GM21526 (cell line): ENCODE results near the gene CEACAM18.
"Not testable (repeated sequence)": the region's sequence is repeated elsewhere in the genome, so short reads cannot be mapped to it uniquely, and the experiment has no call there.

Source experiments
- ATAC-seq: cut with Tn5 transposase; IDR thresholded peaks from one replicate; pipeline ENCODE4 v1.9.1; 2021; ENCODE audit warnings: moderate library complexity; ENCODE audit not compliant: unreplicated experiment, low FRiP score

The CEACAM18 gene

DNA sequence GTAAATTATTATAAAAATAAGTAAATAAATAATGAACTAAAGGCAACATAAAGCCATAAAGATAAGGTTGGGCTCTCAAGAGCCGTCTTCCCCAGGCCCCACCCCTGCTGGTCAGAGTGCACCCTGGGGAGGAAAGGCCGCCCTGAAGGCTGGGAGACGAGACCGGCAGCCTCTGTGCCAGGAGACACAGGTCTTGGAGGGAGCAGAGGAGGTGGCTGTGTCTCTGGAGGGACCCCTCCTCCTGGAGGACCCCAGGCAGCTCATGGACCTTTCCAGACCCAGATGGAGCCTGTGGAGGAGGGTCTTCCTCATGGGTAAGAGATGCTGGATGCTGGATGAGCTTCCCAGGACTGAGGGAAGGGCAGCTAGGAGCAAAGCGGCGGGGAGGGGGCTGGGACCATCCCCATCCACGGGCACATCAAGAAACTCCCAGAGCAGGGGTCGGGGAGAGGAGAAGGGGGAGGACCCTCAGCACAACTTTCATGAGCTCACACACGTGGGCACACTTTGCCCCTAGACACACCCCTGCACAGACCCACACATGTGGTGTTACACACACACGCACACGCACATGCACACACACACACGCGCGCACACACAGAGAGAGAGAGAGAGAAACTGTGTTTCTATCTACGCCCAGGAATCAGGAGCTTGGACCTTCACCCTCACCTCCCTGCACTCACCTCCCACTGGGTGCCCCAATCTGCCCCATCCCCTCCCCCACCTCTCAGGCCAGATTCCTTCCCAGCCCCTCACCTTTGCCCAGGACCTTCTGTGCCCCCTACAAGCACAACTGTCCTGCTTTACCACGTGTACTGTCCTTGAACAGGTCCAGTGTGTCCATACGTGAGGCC lies at the start of gene CEACAM18:
Gene CEACAM18 (plus strand): TSS at position 159 of the 854 bp plus-strand sequence.
- ATAC-seq = no peak

DNA sequence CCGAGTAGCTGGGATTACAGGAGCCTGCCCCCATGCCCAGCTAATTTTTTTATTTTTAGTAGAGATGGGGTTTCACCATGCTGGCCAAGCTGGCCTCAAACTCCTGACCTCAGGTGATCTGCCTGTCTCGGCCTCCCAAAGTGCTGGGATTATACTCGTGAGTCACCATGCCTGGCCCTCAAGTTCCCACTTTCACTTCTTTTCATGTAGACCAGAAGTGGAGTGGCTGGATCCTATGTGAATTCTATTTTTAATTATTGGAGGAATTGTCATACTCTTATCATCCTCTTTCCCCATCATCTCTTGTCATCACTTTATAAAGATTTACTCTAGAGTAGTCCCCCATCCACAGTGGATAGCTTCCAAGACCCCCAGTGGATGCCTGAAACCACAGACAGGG lies 48.1 kb upstream of the CEACAM18 start:
- no peak for ATAC-seq

DNA sequence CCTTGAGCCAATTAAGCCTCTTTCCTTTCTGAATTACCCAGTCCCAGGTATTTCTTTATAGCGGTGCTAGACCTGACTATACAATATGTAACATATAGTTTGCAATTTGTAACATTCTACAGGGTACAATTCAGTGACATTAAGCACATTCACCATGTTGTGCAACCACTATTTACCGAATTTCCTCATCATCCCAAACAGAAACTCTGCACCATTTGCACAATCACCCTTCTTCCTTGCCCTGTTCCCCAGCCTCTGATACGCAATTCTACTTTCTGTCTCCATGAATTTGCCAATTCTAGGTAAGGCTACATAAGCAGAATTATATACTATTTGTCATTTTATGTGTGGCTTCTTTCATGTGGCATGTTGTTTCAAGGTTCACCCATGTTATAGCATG lies 47.2 kb upstream of the CEACAM18 start:
- no peak for ATAC-seq

DNA sequence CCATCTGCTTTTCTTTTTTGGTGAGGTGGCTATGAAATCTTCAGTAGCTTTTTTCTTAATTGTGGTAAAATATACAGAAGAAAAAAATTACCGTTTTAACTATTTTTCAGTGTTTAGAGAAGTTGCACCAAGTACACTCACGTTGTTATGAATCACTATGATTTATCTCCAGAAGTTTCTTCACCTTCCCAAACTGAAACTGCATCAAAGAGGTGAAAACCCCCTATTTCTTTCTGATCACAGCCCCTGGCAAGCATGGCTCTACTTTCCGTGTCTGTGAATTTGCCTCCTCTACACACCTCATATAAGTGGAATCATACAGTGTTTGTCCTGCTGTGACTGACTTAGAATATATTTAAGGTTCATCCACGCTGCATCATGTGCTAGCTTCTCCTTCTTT lies 45.3 kb upstream of the CEACAM18 start:
- ATAC-seq = no peak

DNA sequence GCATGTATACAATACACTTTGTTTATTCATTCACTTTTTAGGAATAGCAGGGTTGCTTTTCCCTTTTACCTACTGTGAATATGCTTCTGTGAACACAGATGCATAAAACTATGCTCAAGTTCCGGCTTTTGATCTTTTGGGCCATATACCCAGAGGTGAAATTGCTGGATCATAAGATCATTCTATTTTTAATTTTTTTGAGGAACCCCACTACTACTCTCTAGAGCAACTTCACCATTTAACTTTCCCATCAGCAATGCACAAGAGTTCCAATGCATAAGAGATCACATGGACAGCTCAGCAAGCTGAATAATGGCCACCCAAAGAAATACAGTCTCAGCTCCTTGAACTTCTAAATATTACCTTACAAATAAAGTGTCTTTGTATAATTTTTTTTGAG lies 43.9 kb upstream of the CEACAM18 start:
- no peak for ATAC-seq

DNA sequence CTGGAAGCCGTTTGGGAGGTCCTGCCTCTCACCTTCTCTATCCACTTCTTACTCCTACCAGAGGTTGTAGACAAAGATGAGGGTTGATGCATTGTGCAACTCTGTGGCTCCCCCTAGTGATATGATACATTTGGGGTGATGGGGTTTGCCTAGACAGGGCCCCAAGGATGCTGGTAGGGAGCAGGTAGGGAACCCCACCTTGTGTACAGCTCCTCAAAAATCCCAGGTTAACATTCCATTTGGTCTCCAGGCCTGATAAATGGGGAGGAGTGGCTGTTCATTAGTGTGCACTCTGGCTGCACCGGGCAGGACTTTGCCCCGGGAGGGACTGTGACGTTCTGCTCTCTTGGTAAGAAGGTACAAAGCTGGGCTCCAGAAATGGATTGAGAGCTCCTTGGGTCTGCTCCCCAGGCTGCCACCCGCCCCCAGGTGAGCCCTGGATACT lies 39.3 kb upstream of the CEACAM18 start:
- ATAC-seq = no peak

DNA sequence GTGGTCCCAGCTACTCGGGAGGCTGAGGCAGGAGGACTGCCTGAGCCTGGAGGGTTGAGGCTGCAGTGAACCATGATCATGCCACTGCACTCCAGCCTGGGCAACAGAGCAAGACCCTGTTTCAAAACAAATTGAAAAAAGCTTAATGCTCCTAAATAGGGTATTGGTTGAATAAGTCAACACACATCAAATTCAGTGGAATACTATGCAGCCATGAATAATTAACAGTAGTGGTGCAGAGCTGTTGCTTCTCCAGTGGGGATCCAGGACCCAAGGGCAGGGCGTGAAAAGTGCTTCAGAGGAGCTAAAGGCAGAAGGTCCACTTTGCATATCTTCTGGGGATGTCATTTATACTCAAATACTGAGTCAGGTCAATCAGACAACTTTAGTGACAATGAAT lies 38.3 kb upstream of the CEACAM18 start:
- no peak for ATAC-seq

DNA sequence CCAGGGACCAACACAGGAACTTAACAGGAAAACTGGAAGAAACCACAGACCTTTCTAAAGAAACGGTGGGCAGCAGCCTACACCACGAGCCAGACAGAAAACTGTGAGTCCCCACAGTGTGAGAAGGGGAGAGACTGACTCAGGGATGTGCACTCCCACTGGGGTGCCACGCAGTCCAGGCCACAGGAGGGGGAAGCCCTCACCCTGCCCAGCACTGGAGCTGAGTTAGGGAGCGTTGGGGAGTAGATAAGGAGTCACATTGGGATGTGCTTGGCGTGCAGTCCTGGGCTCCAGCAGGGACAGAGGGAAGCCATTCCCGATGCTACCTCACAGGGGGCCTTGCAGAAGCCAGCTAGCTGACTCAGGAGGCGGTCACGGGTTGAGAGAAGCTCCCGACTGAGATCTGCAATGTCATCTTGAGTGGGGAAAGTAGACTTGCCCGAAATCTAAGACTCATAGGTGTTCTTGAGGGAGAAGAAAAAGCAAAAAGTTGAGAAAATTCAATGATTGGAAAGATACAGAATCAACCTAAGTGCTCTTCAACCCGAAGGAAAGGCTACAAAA lies 37.4 kb upstream of the CEACAM18 start:
- no peak for ATAC-seq

DNA sequence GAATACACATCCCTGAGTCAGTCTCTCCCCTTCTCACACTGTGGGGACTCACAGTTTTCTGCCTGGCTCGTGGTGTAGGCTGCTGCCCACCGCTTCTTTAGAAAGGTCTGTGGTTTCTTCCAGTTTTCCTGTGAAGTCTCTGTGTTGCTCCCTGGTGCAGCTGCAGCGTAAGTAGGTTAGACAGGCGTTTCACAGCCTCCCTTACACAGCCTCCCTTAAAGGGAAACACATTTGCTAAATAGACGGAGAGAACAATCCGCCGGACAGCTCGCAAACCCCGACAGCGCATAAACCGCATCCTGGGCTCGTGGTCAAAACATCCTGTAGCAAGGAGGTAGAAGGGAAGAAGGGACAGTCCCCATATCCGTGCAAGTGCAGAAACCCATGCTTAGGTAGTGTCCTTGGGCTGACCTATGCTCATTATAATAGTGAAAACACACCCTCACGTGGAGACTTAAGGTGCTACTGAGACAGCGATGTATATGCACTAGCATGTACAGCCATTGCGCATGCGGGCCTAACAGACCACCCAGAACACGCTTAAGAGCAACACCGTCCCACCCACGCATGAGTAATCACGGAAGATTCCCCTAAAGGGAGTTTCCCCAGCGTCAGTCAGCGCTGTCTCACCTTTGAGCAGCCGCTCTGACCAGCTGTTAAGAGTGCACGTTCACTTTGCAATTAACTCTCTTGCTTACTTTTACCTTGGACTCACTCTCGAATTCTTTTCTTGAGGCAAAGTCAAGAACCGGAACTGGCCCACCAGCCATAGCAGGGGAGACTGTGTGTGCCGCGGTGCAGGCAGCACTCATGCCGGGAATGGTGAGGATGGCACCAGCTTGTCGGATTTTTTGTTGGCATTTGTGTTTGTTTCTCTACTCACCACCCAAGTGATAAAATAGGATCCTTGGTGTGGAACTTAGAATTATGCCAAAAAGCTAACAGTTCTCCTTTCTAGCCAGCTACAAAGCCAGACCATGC lies 36.6 kb upstream of the CEACAM18 start:
- peak; percentile 89 for ATAC-seq

DNA sequence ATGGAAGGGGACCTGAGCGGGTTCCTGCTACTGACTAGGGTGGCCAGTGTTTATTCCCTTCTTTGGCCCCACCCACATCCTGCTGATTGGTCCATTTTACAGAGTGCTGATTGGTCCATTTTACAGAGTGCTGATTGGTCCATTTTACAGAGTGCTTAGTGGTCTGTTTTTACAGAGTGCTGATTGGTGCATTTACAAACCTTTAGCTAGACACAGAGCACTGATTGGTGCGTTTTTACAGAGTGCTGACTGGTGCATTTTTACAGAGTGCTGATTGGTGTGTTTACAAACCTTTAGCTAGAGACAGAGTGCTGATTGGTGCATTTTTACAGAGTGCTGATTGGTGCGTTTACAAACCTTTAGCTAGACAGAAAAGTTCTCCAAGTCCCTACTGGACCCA lies 30.8 kb upstream of the CEACAM18 start:
- not testable (repeated sequence) for ATAC-seq

DNA sequence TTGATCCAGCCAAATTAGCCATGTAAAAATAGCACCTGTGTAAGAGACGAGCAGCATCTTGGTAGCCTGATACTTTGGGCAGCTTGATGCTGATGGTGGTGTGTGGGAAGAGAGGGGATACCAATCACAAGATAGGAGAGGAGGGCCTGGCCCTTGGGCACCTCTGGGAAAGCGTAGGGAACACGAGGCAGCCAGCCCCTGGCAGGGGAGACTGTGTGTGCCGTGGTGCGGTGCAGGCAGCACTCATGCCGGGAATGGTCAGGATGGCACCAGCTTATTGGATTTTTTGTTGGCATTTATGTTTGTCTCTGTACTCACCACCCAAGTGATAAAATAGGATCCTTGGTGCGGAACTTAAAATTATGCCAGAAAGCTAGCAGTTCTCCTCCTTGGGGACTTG lies 30.3 kb upstream of the CEACAM18 start:
- no peak for ATAC-seq

DNA sequence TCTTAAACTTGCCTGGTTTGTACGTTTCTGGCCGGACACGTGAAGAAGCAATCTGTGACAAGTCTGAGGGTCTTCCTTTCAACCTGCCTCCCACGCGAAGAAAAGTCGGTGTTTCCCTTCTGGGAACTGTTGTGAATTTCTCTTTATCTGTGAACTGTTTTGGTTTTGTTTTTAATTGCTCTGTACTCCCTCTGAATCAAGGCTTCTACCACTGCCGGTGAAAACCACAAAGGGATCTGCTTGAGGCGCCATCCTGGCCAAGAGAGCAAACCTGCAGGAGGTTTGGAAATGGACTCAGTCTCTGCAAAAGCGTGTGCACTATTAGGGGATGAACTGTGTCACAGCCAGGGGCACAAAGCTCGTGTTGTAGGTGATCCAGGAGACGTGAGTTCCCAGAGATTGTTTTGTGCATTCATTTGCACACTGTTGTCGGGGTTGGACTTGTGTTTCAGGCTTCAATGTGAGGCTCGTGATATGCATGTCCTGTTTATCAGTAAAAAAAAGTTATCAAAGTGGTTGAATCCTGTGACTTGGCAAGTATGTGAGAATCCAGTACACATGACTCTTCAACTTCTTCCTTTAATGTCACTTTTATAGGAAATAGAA lies 29.8 kb upstream of the CEACAM18 start:
- ATAC-seq = no peak

DNA sequence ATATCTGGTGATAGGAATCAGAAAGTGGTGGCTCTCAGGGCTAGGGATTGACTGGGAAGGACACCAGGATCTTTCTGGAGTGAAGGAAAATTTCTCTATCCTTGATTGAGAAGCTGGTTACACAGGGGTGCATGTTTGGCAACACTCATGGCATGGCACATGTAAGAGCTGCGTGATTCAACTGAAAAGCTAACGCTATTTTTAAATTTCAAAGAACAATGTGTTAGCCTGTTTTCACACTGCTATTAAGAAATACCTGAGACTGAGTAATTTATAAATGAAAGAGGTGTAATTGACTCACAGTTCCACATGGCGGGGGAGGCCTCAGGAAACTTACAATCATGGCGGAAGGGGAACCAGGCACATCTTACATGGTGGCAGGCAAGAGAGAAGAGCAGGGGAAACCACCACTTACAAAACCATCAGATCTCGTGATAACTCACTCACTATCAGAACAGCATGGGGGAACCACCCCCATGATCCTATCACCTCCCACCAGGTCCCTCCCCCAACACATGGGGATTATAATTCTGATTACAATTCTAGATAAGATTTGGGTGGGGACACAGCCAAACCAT lies 27.5 kb upstream of the CEACAM18 start:
- no peak for ATAC-seq

DNA sequence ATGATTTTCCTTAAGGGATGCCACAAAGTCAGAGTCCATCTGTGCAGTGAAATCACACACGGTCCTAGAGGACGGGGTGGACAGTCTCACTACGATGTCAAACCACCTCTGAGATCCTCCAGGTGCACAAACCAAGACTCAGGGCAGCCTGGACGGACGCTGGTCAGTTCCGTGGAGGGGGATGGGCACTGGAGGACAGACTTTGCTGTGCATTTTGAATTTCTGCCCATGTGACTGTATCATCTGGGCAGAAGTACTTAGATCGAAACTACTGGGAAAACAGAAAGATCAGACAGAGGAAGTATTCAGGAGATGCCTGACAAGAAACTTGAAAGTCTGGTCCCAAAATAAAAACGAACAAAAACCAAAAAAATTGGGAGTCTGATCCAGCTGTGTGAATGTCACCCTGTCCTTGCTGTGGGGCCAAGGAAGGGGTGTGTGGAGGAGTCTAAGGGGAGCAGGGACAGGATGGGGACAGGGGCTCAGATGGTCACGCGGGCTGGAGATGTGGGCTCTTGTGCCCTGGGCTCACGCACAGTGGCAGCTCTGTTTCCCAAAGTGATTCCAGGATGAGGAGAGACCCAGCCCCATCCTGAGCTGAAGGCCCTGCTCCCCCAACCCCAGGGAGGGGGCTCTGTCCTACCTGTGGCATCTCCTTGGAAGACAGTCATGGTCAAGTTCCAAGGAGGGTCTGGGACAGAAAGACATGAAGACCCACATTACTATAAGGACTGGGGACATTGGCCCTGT lies 21.6 kb upstream of the CEACAM18 start:
- no peak for ATAC-seq

DNA sequence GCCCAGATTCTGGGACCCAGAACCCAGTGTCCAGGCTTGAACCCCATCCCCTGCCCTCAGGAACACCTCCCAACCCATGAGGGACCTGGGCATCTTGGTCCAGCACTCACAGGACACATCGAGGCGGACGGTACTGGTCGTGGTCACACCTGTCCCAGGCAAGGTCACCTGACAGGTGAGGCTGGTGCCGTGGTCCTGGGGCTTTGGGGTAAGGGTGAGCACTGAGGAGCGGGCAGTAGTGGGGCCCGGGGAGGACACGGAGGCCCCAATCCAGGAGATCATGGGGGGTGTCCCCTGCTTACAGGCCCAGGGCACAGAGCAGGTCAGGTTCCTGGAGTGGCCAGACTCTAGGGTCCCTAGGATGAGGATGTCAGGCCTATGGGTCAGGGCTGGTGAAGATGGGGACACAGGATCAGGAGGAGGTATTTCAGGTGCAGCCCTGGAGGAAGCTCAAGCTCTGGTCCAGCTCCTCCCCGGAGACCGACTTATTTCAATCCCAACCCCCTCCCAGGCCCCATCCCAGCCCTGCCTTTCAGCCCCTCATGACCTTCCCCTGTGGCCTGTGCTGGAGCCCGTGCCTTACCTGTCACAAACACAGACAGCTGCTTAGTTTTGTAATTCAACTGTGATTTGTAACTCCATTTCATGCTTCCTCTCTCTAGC lies 20.9 kb upstream of the CEACAM18 start:
- ATAC-seq = no peak

DNA sequence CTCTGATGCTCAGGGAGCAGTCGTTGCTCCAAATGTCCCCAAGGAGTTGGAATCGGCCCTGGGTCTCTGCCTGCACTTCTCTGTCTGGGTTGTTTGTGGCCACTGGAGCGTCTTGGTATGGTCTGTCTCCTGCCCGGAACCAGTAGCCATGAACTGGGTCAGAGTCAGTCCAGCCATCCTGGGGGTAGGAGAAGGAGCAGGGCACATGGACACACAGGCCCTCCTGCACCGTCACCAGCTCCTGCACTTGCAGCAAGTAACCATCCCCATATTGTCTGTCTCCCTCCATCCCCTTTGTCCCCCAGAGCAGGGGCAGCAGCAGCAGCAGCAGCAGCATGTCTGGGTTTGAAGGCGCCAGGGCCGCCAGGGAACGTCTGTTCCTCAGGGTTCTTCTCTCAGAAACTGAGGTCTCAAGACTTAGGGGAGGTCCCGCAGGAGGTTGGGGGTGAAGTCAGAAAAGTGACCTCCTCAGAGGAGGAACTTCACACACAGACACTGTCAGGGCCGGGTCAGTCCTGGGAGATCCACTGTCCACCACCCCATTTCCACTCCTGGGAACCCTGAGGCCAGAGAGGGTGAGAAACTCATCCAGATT lies 20.2 kb upstream of the CEACAM18 start, which contains the start of gene SIGLEC8:
Gene SIGLEC8 (minus strand): TSS at position 404 of the 595 bp plus-strand sequence. CDS start 67 bp downstream, at position 337.
- no peak for ATAC-seq

DNA sequence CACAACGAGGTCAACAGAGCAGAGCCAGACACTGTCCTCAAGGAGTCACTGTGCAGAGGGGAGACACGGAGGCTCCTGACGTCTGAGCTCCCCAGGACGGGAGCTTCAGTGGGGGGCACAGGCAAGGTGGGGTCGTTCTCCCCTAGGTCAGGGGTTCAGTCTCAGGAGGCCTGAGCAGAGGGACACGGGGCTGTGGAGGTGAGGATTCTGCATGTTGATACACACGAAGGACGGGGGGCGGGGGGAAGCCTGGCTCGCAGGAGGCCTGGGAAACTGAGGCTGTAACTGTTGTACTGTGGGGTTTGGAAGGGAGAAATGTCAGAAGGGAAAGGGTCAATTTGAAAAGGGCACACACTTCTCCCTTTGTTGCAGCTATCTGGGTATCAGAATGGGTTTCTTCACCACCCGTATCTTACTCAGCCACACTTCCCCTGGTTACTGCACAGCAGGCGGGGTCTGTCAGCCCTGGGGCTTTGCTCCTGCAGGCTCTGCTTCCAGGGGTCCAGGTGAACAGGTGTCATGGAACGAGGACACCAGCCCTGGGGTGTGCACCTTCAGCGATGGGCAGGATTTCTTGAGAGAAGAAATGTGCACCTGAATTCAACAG lies 19.3 kb upstream of the CEACAM18 start:
- no peak for ATAC-seq
